HG03342 (cell line): ENCODE results near the gene PHF20.
"Not testable (repeated sequence)": the region's sequence is repeated elsewhere in the genome, so short reads cannot be mapped to it uniquely, and the experiment has no call there.

Experiments used
- ATAC-seq: cut with Tn5 transposase; IDR thresholded peaks from one replicate; pipeline ENCODE4 v1.9.1; 2021; ENCODE audit warnings: mild to moderate bottlenecking, moderate library complexity; ENCODE audit not compliant: unreplicated experiment

Gene PHF20

DNA sequence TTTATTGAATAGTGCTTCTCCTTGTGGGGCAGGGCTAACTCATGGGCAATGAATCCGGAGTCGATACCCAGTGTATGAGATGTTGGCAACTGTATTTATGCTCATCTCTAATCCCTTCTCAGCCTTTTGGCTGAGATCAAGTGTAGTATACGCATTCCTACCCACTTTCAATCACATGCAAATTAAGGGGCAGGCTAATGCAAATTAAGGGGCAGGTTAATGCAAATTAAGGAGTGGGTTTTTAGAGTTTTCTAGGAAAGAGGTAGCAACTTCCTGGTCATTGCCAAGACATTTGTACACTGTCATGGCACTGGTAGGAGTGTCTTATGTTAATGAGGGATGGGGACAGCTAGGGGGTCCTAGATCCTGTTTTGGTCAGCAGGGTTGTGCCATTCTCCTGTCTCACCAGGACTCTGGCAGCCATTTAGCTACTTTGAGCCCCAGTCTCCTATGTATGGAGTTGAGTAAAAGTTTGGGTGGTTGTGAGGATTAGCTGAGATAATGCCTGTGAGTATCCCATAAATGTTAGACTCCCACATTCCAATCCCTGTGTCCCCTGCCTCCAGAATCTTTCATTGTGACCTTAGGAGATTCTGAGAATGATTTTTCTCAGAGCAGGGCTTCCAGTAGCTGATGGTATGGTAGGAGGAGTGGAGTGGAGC is 196.3 kb downstream of the PHF20 start, which contains the start of gene CNBD2:
Gene CNBD2, plus strand, starts transcription at position 612 of the 662 bp plus-strand sequence. CDS start 173 bp downstream, outside the sequence.
- ATAC-seq: no peak

DNA sequence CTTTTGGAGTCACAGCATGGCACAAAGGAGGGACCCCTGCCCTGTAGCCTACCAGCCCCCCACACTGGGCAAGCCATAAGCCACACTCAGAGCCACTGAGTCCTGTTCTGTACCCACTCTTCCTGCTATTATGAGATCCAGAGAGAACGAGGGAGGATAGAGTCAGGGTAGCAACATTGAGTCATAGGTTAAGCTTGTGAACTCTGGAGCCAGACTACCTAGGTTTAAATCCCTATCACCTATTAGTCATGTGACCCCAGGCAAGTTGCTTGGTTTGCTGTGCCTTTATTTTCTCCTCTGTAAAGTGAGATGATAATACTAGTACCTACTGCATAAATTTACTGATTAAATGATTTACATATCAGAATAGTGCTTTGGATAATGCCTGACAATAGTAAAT is 197.1 kb downstream of the PHF20 start:
- no peak for ATAC-seq

- ATAC-seq: no peak
Observed at GRCh38 chr20:35971981-35972380, 200.2 kb downstream of the PHF20 start.

DNA sequence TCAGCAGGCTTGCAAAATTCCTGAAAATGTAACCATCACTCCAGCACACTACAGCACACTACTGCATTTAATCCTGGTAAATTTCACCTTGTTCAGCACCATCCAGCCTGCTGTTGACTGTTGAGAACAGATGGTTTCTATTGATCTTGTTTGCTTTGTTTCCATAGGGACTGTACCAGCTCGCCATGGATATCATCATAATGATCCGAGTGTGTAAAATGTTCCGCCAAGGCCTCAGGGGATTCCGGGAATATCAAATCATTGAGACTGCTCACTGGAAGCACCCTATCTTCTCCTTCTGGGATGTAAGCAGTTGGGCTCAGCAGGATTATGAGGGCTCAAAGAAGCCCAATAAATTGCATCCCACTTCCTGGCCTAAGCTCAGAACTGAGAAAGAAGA is 200.6 kb downstream of the PHF20 start:
- no peak for ATAC-seq

GRCh38 chr20:35974256-35974655 is 202.4 kb downstream of the PHF20 start:
- no peak for ATAC-seq

DNA sequence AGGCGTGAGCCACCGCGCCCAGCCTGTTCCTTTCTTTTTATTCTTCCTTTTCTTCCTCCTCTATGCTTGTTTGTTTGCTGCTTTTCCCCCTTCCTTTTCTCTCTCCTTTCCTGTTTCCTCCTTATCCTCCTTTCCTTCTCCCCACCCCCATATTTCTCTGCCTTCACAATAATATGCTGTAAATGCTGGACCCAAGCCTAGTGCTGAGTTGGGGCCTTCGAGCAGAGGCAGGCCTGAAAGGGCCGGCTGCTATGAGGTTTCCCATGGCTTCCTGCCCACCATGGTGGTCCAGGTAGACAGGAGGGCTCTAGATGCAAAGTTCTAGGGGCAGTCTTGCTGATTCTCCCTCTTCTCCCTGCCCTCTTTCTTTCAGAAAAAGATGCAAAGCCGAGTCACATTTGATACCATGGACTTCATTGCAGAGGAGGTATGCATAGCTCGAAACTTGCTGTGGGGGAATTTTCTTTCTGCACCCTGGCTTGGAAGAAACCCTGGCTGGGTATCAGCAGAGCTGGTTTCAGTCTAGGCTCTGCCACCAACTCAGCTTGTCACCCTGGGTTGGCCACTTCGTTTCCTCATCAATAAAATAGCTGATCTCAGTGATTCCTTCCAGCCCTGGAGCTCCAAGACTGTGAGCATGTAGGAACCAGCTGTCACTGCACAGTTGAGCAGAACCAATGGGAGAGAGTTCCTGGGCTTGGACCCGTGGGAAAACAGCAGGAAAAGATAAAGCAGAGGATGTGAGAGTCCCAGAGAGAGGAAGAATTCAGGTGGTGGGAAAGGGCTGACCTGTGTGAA is 204.0 kb downstream of the PHF20 start:
- no peak for ATAC-seq

- ATAC-seq: no peak
Observed at GRCh38 chr20:35978041-35978513, 206.3 kb downstream of the PHF20 start.

- no peak for ATAC-seq
Observed at GRCh38 chr20:35979544-35979943, 207.7 kb downstream of the PHF20 start.

DNA sequence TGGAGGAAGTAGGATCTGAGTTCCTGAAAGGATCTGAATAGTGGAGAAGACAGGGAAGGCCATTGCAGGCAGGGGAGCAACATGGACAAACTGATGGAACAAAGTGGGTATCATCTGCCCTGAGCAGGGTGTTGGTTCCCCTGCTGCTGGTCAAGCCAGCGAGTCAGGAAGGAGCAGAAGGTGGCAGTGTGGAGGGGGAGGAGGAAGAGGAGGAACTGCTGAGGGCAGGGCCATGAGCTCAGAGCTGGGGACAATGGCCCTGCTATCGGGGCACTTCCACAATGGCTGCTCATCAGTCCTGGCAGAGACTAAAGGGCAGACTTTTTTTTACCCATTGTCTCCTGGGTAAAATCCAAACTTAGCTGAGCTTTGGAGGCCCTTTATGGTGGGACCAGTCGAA is 210.2 kb downstream of the PHF20 start:
- ATAC-seq: no peak

DNA sequence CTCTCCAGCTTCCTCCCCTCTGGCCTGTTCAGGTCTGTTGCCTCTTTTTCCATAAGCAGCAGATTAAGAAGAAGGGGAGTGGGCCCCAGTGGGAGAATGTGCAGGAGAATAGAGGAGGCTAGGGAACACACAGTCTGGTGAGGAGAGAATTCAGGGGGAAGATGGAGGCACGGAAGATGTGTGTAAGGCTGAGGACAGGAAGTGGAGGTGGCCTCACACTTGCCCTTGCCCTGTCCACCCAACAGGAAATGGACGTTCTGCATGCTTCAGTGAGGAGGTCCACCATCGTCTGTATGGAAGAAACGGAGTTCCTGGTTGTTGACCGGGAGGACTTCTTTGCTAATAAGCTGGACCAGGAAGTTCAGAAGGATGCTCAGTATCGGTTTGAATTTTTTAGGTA is 212.6 kb downstream of the PHF20 start:
- ATAC-seq: no peak

DNA sequence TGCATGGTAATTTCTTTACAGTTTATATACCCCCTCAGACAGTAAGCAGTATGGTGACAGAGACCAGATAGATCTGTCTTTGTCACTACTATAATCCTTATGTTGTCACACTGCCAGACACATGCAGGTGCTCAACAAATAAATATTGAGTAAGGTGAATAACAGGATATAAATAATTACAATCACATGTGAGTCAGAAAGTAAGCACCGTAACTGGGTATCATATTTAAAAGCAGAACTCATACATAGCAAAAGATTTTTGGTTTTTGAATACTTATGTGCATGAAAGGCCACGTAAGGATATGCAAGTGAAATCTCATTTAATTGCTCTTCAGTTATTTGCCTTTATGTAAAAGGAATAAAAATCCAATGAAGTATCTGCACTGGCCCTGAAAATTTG is 214.0 kb downstream of the PHF20 start:
- no peak for ATAC-seq

DNA sequence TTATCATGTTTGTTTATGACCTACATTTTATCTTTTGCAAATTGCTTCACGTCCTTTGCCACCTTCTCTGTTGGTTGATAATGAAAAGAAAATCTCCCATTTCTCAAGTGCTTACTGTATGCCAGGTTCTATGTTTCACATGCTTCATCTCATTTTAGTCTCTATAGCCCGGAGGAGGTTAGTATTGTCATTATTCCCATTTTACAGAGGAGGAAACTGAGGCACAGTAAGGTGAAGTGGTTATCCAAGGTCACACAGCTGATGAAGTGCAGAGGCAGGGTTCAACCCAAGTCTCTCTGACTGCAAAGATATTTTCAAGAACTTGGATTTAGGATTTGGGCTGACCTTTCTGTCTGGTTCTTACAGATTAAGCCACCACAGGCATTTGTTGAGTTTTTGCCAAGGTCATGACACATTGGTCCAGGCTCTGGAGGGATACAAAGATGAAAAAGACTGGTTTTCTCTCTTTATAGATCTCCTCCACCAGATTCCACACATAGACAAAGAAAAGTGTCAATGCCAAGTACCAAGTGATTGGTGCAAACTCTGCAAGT is 217.2 kb downstream of the PHF20 start:
- no peak for ATAC-seq

- no peak for ATAC-seq
Observed at GRCh38 chr20:35991142-35991771, 219.4 kb downstream of the PHF20 start.

- no peak for ATAC-seq
Observed at GRCh38 chr20:35992713-35993335, 221.0 kb downstream of the PHF20 start.

DNA sequence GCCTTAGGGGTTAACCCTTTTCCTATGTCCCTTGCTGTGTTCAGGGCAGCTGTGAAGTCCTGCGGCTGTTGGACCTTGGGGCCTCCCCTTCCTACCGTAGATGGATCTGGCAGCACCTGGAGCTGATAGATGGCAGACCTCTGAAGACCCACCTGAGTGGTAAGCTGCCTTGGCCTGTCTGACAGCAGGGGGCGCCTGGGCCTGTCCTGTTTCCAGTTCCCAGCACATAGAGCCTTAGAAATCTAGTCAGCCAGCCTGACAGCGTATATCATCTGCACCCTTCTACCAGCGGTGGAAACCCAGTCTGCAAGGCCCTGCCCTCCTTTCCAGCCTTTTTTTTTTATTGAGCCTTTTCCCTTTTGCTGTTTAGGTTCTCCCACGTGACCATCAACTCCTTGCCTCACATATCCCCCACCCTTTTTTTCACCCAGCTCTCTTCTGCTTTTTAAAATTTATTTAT is 223.2 kb downstream of the PHF20 start:
- no peak for ATAC-seq

GRCh38 chr20:35996492-35996891 is 224.7 kb downstream of the PHF20 start:
- not testable (repeated sequence) for ATAC-seq
